Peyer's patch (tissue), 4 donors: Measurements from ENCODE around the gene C3orf52. TPM values are rescaled to one million over a fixed set of nuclear protein-coding genes. Genes with fewer than 3 reads are reported as not detected.
"Not testable (repeated sequence)": the region's sequence is repeated elsewhere in the genome, so short reads cannot be mapped to it uniquely, and the experiment has no call there.

Source experiments
- DNase-seq, 3 donors: peaks; one replicate each; pipeline ENCODE4 v3.0.0-alpha.2; 2017 to 2019
- H3K27ac ChIP-seq, 4 donors: fragments of 200-600 bp; sonication (generic); one replicate each; pipeline ENCODE4 v1.5.1; 2016 to 2019
- H3K27me3 ChIP-seq, 2 donors: fragments of 200-600 bp; sonication (generic); one replicate each; pipeline ENCODE4 v1.5.1; 2019
- H3K36me3 ChIP-seq, 3 donors: fragments of 200-600 bp; sonication (generic); one replicate each; pipeline ENCODE4 v1.5.1; 2016 to 2019
- H3K4me1 ChIP-seq, 4 donors: fragments of 200-600 bp; sonication (generic); one replicate each; pipeline ENCODE4 v1.5.1; 2016 to 2019
- H3K4me3 ChIP-seq, 4 donors: fragments of 200-600 bp; sonication (generic); 1 replicate in 3 of 4; 2 replicates in 1 of 4; pipeline ENCODE4 v1.5.1; 2016 to 2019; ENCODE audit warnings: mild to moderate bottlenecking in 1 of 4
- H3K9me3 ChIP-seq, 4 donors: fragments of 200-600 bp; sonication (generic); one replicate each; pipeline ENCODE4 v1.5.1; 2016 to 2019; ENCODE audit warnings: mild to moderate bottlenecking in 1 of 4
- CTCF ChIP-seq, 6 experiments: fragments of 450-650 bp in 4 of 6; fragments of 200-600 bp in 2 of 6; sonication (generic) in 1 of 6; IDR thresholded peaks; one replicate each; pipeline ENCODE4 v1.5.1; 2017 to 2019; ENCODE audit warnings: antibody characterized with exemption in 6 of 6, mild to moderate bottlenecking in 3 of 6, moderate library complexity in 1 of 6
- POLR2A ChIP-seq, 2 donors: fragments of 450-650 bp; IDR thresholded peaks; one replicate each; pipeline ENCODE4 v1.5.1; 2017; ENCODE audit warnings: antibody characterized with exemption in 2 of 2, mild to moderate bottlenecking in 2 of 2, moderate library complexity in 2 of 2
- total RNA-seq, 4 donors: library from RNA; depleted of rRNA; stranded (reverse); fragments of >200 nt; gene quantifications; one replicate each; pipeline ENCODE4 v1.1.0, GENCODE V29; 2016

Gene C3orf52
- total RNA-seq, 4 donors from 2014 or later, result 13.2 to 31.0 (median 25.9) TPM

GRCh38 chr3:112061152-112061551 lies 25.0 kb upstream of the C3orf52 start:
- H3K27me3 ChIP-seq, result no peaks in the 10 kb centered on the region
- no peak for DNase-seq
- no peaks in the 10 kb centered on the region for H3K36me3 ChIP-seq
- no peak overlapping the region for H3K4me3 ChIP-seq
- H3K4me1 ChIP-seq, result peaks cover 0 to 6% (median 0%) of the 10 kb centered on the region in 4 donors
- no peaks in the 10 kb centered on the region for H3K9me3 ChIP-seq
- no peak overlapping the region for H3K27ac ChIP-seq
- TF ChIP-seq CTCF (IDR thresholded peaks at IDR 0.05) (no peak), POLR2A (IDR thresholded peaks at IDR 0.05) (no peak)

- H3K27me3 ChIP-seq, H3K9me3 ChIP-seq, H3K36me3 ChIP-seq: not testable (repeated sequence)
- peak; percentile 24 to 83 (median 70) for DNase-seq
- peaks cover 0 to 18% (median 0%) of the 10 kb centered on the region in 4 donors for H3K4me1 ChIP-seq
- peak overlapping the region in 2 of 4 donors; percentile 5 to 9 for H3K4me3 ChIP-seq
- TF ChIP-seq POLR2A (IDR thresholded peaks at IDR 0.05), result peak in 1 of 2 donors; percentile 24
- peak overlapping the region in 3 of 4 donors; percentile 12 to 44 (median 19) for H3K27ac ChIP-seq
Observed at GRCh38 chr3:112072387-112073060, 13.7 kb upstream of the C3orf52 start.

GRCh38 chr3:112074006-112074405 lies 12.2 kb upstream of the C3orf52 start:
- no peaks in the 10 kb centered on the region for H3K27me3 ChIP-seq
- H3K27ac ChIP-seq, result peak overlapping the region in 1 of 4 donors; percentile 69
- DNase-seq, result no peak
- no peaks in the 10 kb centered on the region for H3K9me3 ChIP-seq
- no peaks in the 10 kb centered on the region for H3K36me3 ChIP-seq
- H3K4me3 ChIP-seq, result no peak overlapping the region
- peaks cover 0 to 18% (median 0%) of the 10 kb centered on the region in 4 donors for H3K4me1 ChIP-seq
- TF ChIP-seq CTCF (IDR thresholded peaks at IDR 0.05) (no peak), POLR2A (IDR thresholded peaks at IDR 0.05) (no peak)

GRCh38 chr3:112074616-112075497 lies 11.3 kb upstream of the C3orf52 start:
- no peaks in the 10 kb centered on the region for H3K27me3 ChIP-seq
- peak in 2 of 3 donors; percentile 72 to 74 for DNase-seq
- H3K27ac ChIP-seq, result peak overlapping the region in 3 of 4 donors; percentile 42 to 78 (median 69)
- peak overlapping the region in 1 of 4 donors; percentile 30 for H3K4me3 ChIP-seq
- H3K9me3 ChIP-seq, result no peaks in the 10 kb centered on the region
- H3K4me1 ChIP-seq, result peaks cover 0 to 18% (median 0%) of the 10 kb centered on the region in 4 donors
- H3K36me3 ChIP-seq, result no peaks in the 10 kb centered on the region
- TF ChIP-seq CTCF (IDR thresholded peaks at IDR 0.05), result peak in 2 of 6 experiments; percentile 25 to 31
- peak; percentile 3 to 50 for TF ChIP-seq POLR2A (IDR thresholded peaks at IDR 0.05)

- Histone ChIP-seq H3K4me3 (no peak overlapping the region), H3K36me3 (no peaks in the 10 kb centered on the region), H3K27ac (no peak overlapping the region), H3K9me3 (no peaks in the 10 kb centered on the region), H3K4me1 (peaks cover 0 to 14% (median 0%) of the 10 kb centered on the region in 4 donors), H3K27me3 (no peaks in the 10 kb centered on the region)
- DNase-seq, result no peak
- no peak for TF ChIP-seq POLR2A (IDR thresholded peaks at IDR 0.05)
- no peak for TF ChIP-seq CTCF (IDR thresholded peaks at IDR 0.05)
Observed at GRCh38 chr3:112078125-112079083, 7.8 kb upstream of the C3orf52 start.
